Activated B cell treated with CpG ODN at 0.5 μM for 24 hours (primary cell): Measurements from ENCODE around the gene ACAN. TPM values are rescaled to one million over a fixed set of nuclear protein-coding genes. Genes with fewer than 3 reads are reported as not detected.

ENCODE experiments used
- ATAC-seq: fragments of 200-7000 bp; cut with Tn5 transposase; one replicate; pipeline ENCODE4 v1.10.0; 2021; ENCODE audit warnings: low read depth, mild to moderate bottlenecking, moderate library complexity
- CTCF ChIA-PET: fragments of 350-600 bp; sonication (Branson Sonifier 250); formaldehyde crosslinking; loops from one replicate; lab custom pipeline; 2021; ENCODE audit warnings: antibody characterized with exemption; lab: Charles Lee
- POLR2A ChIA-PET: fragments of 350-600 bp; sonication (Branson Sonifier 250); formaldehyde crosslinking; loops from one replicate; lab custom pipeline; 2021; ENCODE audit warnings: antibody characterized with exemption; lab: Charles Lee
- DNase-seq: peaks from one replicate; pipeline ENCODE4 v3.0.0; 2022
- H3K27ac Mint-ChIP-seq: one replicate; pipeline ENCODE4 v1.8.0; 2020; ENCODE audit warnings: mixed read lengths
- H3K27me3 Mint-ChIP-seq: one replicate; pipeline ENCODE4 v1.8.0; 2021; ENCODE audit warnings: mixed read lengths
- H3K36me3 Mint-ChIP-seq: one replicate; pipeline ENCODE4 v1.8.0; 2021; ENCODE audit warnings: low read depth, mixed read lengths
- H3K4me1 Mint-ChIP-seq: one replicate; pipeline ENCODE4 v1.8.0; 2021; ENCODE audit warnings: mixed read lengths
- H3K4me3 Mint-ChIP-seq: one replicate; pipeline ENCODE4 v1.8.0; 2020; ENCODE audit warnings: mild to moderate bottlenecking, mixed read lengths
- H3K9me3 Mint-ChIP-seq: one replicate; pipeline ENCODE4 v1.8.0; 2020; ENCODE audit warnings: mixed read lengths
- CTCF ChIP-seq: fragments of 200-600 bp; IDR thresholded peaks from one replicate; pipeline ENCODE4 v1.8.0; 2022; ENCODE audit warnings: antibody characterized with exemption, mild to moderate bottlenecking
- intact Hi-C: fragments of 100-400 bp; cut with micrococcal nuclease; formaldehyde crosslinking; loops from one replicate; pipeline ENCODE4 v1.15.1; 2024
- total RNA-seq: library from RNA; stranded (reverse); gene quantifications from 2 replicates; pipeline ENCODE4 v1.2.3, GENCODE V29; 2022

The ACAN gene
- total RNA-seq, 1 donor from 2014 or later = not detected

DNA sequence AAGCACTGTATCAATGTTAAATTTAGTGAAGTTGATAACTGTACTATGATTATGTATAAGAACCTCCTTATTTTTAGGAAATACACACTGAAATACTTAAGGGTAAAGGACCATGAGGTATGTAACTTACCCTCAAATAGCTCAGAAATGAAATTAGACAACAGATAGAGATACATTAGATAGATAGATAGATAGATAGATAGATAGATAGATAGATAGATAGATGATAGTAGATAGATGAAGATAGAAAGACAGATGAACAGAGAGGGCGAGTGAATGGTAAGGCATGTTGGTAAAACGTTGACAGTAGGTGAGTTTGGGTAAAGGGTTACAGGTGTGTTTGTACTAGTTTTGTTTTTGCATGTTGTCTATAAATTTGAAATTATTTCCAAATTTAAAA, 38.0 kb upstream of the ACAN start:
- ATAC-seq (no peak), DNase-seq (no peak)
- Mint-ChIP-seq H3K27ac (no peak overlapping the region), H3K9me3 (peaks cover 4% of the 10 kb centered on the region), H3K4me3 (no peak overlapping the region), H3K27me3 (peaks cover 23% of the 10 kb centered on the region), H3K4me1 (no peaks in the 10 kb centered on the region), H3K36me3 (peaks cover 5% of the 10 kb centered on the region)
- ChIA-PET POLR2A (no interaction called here), CTCF (no interaction called here)
- TF ChIP-seq CTCF = no peak
- intact Hi-C loops = no loop called here

GRCh38 chr15:88769161-88769971, 33.9 kb upstream of the ACAN start:
- ATAC-seq (no peak), DNase-seq (no peak)
- ChIA-PET CTCF (no interaction called here), POLR2A (no interaction called here)
- TF ChIP-seq CTCF = no peak
- H3K27ac Mint-ChIP-seq = no peak overlapping the region
- intact Hi-C loops = no loop called here
- H3K27me3 Mint-ChIP-seq = peaks cover 34% of the 10 kb centered on the region
- peaks cover 5% of the 10 kb centered on the region for H3K36me3 Mint-ChIP-seq
- H3K4me1 Mint-ChIP-seq = no peaks in the 10 kb centered on the region
- H3K9me3 Mint-ChIP-seq = peaks cover 7% of the 10 kb centered on the region
- no peak overlapping the region for H3K4me3 Mint-ChIP-seq

DNA sequence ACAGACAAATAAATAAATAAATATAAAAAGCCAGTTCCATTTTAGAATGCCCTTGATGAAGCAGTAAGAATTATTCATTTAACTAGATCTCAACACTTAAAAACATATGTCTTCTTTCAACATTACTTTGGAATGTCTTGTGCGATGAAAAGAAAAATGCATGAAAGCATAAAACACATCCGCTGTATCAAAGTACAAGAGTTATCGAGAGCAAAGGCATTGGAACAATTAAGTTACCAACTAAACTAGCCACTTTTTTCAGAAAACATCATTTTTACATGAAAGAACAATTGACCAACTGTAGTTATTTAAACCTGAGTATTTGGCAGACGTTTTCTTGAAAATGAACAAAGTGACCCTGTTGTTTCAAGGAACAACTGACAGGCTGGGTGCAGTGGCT, 27.5 kb upstream of the ACAN start:
- H3K27ac Mint-ChIP-seq = no peak overlapping the region
- DNase-seq (no peak), ATAC-seq (no peak)
- no peak overlapping the region for H3K4me3 Mint-ChIP-seq
- POLR2A ChIA-PET = no interaction called here
- CTCF ChIA-PET = no interaction called here
- TF ChIP-seq CTCF = no peak
- peaks cover 2% of the 10 kb centered on the region for H3K36me3 Mint-ChIP-seq
- intact Hi-C loops = no loop called here
- peaks cover 12% of the 10 kb centered on the region for H3K9me3 Mint-ChIP-seq
- peaks cover 23% of the 10 kb centered on the region for H3K27me3 Mint-ChIP-seq
- no peaks in the 10 kb centered on the region for H3K4me1 Mint-ChIP-seq

DNA sequence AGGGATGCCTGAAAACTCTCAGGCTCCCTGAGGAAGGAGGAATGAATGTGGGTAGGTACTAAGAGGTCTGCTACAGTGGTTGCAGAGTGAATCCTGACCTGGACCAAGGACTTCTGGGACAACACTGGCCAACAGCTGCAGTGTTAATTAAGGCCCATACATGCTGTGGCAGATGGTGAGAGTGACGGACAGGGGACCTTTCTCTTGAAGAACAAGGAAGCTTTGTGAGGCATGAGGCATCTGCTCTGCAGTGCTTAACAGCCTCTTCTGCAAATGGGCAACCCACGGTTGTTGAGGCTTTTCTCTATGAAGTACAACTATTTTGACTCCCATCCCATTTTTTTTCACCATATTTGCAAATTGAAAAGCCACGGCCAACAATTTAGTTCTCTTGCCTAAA, 26.6 kb upstream of the ACAN start:
- TF ChIP-seq CTCF = no peak
- ChIA-PET POLR2A (no interaction called here), CTCF (no interaction called here)
- Mint-ChIP-seq H3K9me3 (peaks cover 12% of the 10 kb centered on the region), H3K27me3 (peaks cover 21% of the 10 kb centered on the region), H3K27ac (no peak overlapping the region), H3K4me1 (no peaks in the 10 kb centered on the region), H3K36me3 (peaks cover 2% of the 10 kb centered on the region), H3K4me3 (no peak overlapping the region)
- DNase-seq = no peak
- no peak for ATAC-seq
- intact Hi-C loops = no loop called here

GRCh38 chr15:88779944-88780343, 23.3 kb upstream of the ACAN start:
- ChIA-PET POLR2A (no interaction called here), CTCF (no interaction called here)
- no peak overlapping the region for H3K27ac Mint-ChIP-seq
- no peak overlapping the region for H3K4me3 Mint-ChIP-seq
- no peak for ATAC-seq
- H3K9me3 Mint-ChIP-seq = peaks cover 10% of the 10 kb centered on the region
- peaks cover 18% of the 10 kb centered on the region for H3K27me3 Mint-ChIP-seq
- intact Hi-C loops = no loop called here
- H3K36me3 Mint-ChIP-seq = peaks cover 2% of the 10 kb centered on the region
- no peak for TF ChIP-seq CTCF
- H3K4me1 Mint-ChIP-seq = no peaks in the 10 kb centered on the region
- DNase-seq = no peak
